Retinal pigment epithelial cell (primary cell): Measurements from ENCODE around the gene IL6ST.
"Not testable (repeated sequence)": the region's sequence is repeated elsewhere in the genome, so short reads cannot be mapped to it uniquely, and the experiment has no call there.

Experiments used
- DNase-seq: peaks from one replicate; pipeline ENCODE4 v3.0.0-alpha.2; 2010; ENCODE audit warnings: low read depth
- H3K4me3 ChIP-seq: 2 replicates; pipeline ENCODE4 v1.5.1; 2011; ENCODE audit warnings: mild to moderate bottlenecking, low read length, control low read depth, moderate library complexity
- TF ChIP-seq, protein P1 (sequence below): conservative IDR thresholded peaks from 2 replicates; pipeline ENCODE4 v1.5.1; 2011; ENCODE audit warnings: low read depth, low read length, control low read depth, inconsistent platforms

IL6ST gene

DNA sequence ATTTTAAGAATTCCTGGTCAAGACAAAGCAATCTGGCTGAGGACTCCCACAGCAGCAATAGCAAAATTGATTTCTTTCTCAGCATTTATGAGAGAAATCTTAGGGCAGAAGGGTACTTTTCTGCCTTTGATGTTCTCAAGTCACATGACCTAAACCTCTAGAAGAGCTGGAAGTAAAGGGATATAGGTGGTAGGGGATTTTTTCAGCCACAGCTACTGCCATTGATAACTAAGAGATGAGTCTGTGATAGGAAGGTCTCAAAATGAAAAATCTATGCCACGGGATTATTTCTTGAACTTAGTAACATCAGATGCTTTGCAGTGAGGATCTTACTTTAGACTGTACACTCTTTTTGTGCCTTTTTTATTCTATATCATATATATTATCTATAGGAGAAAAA, 35.6 kb downstream of the IL6ST start:
- TF ChIP-seq, protein P1, sequence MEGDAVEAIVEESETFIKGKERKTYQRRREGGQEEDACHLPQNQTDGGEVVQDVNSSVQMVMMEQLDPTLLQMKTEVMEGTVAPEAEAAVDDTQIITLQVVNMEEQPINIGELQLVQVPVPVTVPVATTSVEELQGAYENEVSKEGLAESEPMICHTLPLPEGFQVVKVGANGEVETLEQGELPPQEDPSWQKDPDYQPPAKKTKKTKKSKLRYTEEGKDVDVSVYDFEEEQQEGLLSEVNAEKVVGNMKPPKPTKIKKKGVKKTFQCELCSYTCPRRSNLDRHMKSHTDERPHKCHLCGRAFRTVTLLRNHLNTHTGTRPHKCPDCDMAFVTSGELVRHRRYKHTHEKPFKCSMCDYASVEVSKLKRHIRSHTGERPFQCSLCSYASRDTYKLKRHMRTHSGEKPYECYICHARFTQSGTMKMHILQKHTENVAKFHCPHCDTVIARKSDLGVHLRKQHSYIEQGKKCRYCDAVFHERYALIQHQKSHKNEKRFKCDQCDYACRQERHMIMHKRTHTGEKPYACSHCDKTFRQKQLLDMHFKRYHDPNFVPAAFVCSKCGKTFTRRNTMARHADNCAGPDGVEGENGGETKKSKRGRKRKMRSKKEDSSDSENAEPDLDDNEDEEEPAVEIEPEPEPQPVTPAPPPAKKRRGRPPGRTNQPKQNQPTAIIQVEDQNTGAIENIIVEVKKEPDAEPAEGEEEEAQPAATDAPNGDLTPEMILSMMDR: no peak
- DNase-seq: no peak

DNA sequence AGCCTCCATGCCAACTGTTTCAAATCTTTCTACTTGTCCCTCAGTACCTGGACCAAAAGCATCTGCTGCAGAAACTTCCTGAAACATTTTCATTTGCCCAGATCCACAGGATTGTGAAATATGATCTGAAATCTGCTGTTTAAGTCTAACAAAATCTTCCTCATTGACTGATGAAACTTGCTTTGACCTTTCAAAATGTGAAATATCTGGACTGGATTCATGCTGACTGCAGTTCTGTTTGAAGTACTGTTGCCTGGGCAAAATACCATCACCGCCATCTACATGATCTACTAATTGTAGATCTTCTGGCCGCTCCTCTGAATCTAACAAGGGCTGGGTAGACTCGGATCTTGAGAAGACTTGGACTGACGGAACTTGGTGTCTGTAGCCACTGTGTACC, 53.6 kb downstream of the IL6ST start:
- not testable (repeated sequence) for DNase-seq, H3K4me3 ChIP-seq

More for the DNA sequence above, 35.6 kb downstream of the IL6ST start:
- H3K4me3 ChIP-seq: no peak overlapping the region

DNA sequence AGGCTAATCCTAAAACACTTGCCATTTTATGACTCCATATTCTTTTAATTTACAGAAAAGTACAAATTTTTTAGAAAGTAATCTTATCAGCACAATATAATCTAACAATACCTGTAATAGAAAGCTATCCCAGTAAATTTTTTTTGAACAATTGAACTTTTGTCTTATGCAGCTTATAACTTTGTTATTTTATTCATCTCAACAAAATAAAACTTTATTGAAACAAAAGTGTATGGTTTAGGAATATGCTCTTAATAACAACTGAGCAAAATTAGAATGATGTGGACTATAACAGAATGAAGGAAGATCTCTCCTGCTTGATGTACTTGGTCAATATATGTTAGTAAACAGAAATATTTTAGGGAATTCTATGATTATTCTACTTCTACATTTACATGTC, 57.2 kb downstream of the IL6ST start:
- not testable (repeated sequence) for DNase-seq, H3K4me3 ChIP-seq

DNA sequence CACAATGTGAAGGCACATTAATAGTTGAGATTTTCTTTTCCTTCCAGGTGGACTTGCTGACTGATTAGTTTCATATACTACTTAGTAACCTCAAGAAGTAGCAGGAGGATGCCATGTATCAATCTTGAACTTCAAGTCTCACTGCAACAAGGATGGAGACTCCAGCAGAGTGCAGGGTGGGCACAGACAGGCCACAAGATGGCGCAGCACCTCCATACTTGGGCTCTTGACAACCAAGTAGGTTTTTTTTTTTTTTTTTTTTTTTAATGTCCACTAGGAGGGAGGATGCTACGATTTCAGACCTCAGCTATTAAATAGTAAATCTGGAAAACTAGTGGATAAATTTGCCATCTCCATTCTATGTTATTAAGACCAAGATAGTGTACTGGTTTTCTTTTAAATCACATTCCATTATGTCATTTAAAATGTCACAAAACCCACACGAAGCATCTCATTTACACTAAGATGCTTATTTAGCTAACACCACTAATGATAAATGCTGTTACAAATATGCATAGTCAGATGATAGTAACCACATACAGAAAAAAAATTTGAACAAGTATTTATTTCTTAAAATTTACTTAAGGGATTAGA, 58.6 kb downstream of the IL6ST start:
- H3K4me3 ChIP-seq: no peak overlapping the region
- TF ChIP-seq, protein P1: peak; percentile 97
- DNase-seq: peak; percentile 35

DNA sequence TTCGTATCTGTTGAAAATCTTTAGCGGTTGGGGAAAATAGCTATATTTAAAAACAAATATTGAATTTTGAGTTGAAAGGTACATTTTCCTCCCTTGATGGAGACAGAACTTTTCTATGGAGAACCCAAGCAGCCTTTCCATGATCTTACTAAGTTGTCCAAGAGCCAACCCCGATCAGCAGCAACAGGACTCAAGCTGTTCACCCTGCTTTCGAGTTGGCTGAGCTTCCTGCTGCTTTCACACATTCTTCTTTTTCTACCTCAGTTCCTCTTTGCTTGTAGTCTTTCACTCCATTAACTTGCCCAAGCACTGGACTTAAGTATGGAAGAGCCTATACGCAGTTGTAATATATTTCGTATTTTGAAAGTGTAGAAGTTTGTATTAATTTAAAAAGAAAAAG, 59.4 kb downstream of the IL6ST start:
- TF ChIP-seq, protein P1: no peak
- DNase-seq: no peak
- H3K4me3 ChIP-seq: no peak overlapping the region

DNA sequence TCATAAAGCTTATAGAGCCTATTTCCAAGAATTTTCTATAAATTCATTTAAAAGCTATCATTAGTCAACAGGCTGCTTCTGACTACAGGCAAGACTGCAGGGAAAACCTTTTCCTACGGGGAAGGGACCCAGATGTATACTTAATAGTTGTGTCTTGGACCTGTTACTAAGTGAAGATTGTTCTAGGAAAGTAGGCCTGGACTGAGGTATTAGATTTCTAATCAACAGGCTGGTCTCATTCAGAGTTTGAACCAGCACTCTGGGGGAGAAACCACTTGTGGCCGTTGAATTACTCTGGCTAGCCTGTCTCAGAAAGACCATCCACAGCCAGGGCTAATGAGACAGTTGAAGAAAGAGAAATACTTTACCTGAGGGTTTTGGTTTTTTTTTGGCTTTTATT, 60.0 kb downstream of the IL6ST start:
- TF ChIP-seq, protein P1: no peak
- H3K4me3 ChIP-seq: no peak overlapping the region
- DNase-seq: no peak

DNA sequence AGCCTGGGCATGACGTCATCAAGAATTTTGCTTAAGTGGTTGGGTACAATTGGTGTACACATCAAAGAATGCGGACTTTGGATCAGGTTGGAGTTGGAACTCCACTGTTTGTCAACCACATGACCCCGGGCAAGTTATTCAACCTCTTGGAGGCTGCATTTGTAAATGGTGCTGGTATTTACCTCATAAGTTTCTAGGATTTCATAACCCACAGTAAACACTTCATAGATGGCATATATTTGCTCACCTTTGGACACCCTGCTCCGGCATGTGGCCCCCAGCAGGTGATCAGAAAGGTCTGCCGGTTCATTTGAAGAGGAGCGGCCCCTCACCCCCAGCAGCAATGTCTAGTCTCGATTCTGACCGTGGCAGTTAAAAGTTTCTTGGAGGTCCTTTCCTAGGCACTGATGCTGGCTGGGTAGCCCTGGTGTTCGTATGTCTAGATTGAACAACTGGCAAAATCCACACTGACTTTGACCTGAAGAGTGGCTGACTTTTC, 60.6 kb downstream of the IL6ST start:
- H3K4me3 ChIP-seq: no peak overlapping the region
- DNase-seq: no peak
- TF ChIP-seq, protein P1: no peak

DNA sequence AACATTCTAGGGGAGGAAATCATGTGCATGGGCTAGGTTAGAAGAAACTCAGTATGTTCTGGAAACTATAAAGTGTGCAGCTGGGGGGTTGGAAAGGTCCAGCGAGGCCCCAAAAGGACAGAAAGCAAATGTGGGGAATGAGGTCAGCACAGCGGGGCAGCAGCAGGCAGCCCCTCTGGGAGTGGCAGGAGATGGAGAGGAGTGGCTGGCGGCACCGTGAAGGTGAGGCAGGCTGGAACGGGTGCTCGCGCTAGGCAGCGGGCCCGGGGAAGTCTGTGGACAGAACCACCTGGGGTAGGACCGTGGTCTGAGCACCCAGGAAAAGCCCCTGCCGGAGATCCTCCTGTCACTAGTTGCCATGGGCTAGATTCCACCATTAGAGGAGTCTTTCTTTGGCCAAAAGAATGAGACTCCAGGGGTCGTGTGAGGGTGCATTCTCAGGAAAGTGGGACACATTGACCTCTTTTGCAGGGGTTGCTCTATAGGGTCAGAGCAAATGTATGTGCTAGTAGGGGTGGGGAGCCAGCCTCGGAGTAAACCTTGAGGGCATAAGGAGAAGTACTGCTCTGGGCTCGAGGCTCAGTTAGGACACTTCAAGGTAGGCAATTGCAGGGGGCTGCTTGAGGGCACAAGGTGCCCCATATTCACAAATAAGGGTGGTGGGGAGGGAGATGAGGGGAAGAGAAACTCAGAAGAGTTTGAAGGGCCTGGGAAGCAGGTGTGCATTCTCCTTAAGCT, 61.2 kb downstream of the IL6ST start:
- no peak overlapping the region for H3K4me3 ChIP-seq
- DNase-seq: no peak
- TF ChIP-seq, protein P1: no peak
